GM23338 (cell line): ENCODE results near the gene ADAM11.
"Not testable (repeated sequence)": the region's sequence is repeated elsewhere in the genome, so short reads cannot be mapped to it uniquely, and the experiment has no call there.

ENCODE experiments used
- CREB1 ChIP-seq: fragments of 250-450 bp; sonication (Bioruptor Pico); IDR thresholded peaks from 2 replicates; pipeline ENCODE4 v1.5.0; 2020; ENCODE audit warnings: low read depth, mild to moderate bottlenecking, moderate library complexity
- CTCF ChIP-seq, 2 experiments: fragments of 200-600 bp in 1 of 2; sonication (generic) in 1 of 2; conservative IDR thresholded peaks; 2 replicates each; pipeline versions ENCODE4 v1.5.1 to v1.6.1; 2016 to 2017; ENCODE audit warnings: antibody characterized with exemption in 2 of 2, low read depth in 2 of 2, mild to moderate bottlenecking in 2 of 2, moderate library complexity in 1 of 2
- EZH2 ChIP-seq: fragments of 200-600 bp; sonication (generic); IDR thresholded peaks from one replicate; pipeline ENCODE4 v1.8.0; 2017; ENCODE audit warnings: antibody characterized with exemption, mild to moderate bottlenecking, low read depth; ENCODE audit not compliant: unreplicated experiment
- EZH2phosphoT487 ChIP-seq: fragments of 200-600 bp; sonication (generic); IDR thresholded peaks from one replicate; pipeline ENCODE4 v1.8.1; 2018; ENCODE audit warnings: antibody characterized with exemption; ENCODE audit not compliant: unreplicated experiment
- JUNB ChIP-seq: IDR thresholded peaks from one replicate; pipeline ENCODE4 v1.6.1; 2016; ENCODE audit warnings: antibody characterized with exemption; ENCODE audit not compliant: unreplicated experiment
- NANOG ChIP-seq: IDR thresholded peaks from 2 replicates; pipeline ENCODE4 v1.6.1; 2016; ENCODE audit warnings: antibody characterized with exemption, borderline replicate concordance
- POLR2AphosphoS5 ChIP-seq: IDR thresholded peaks from 2 replicates; pipeline ENCODE4 v1.6.1; 2016; ENCODE audit warnings: antibody characterized with exemption, low read depth
- ZNF462 ChIP-seq: fragments of 250-450 bp; sonication (Bioruptor Pico); IDR thresholded peaks from 2 replicates; pipeline ENCODE4 v1.5.0; 2020; ENCODE audit warnings: mild to moderate bottlenecking, moderate library complexity
- TF ChIP-seq, protein P1 (sequence below): IDR thresholded peaks from one replicate; pipeline ENCODE4 v1.6.1; 2018; ENCODE audit warnings: antibody characterized with exemption; ENCODE audit not compliant: unreplicated experiment

GRCh38 chr17:44818508-44818907 lies 59.7 kb downstream of the ADAM11 start:
- TF ChIP-seq CTCF (conservative IDR thresholded peaks at IDR 0.05; ENCODE audit: low read depth in 2 of 2); POLR2AphosphoS5; JUNB; EZH2; CREB1 (CRISPR knock-in tag); EZH2phosphoT487; NANOG; ZNF462 (CRISPR knock-in tag): not testable (repeated sequence)
- TF ChIP-seq, protein P1, sequence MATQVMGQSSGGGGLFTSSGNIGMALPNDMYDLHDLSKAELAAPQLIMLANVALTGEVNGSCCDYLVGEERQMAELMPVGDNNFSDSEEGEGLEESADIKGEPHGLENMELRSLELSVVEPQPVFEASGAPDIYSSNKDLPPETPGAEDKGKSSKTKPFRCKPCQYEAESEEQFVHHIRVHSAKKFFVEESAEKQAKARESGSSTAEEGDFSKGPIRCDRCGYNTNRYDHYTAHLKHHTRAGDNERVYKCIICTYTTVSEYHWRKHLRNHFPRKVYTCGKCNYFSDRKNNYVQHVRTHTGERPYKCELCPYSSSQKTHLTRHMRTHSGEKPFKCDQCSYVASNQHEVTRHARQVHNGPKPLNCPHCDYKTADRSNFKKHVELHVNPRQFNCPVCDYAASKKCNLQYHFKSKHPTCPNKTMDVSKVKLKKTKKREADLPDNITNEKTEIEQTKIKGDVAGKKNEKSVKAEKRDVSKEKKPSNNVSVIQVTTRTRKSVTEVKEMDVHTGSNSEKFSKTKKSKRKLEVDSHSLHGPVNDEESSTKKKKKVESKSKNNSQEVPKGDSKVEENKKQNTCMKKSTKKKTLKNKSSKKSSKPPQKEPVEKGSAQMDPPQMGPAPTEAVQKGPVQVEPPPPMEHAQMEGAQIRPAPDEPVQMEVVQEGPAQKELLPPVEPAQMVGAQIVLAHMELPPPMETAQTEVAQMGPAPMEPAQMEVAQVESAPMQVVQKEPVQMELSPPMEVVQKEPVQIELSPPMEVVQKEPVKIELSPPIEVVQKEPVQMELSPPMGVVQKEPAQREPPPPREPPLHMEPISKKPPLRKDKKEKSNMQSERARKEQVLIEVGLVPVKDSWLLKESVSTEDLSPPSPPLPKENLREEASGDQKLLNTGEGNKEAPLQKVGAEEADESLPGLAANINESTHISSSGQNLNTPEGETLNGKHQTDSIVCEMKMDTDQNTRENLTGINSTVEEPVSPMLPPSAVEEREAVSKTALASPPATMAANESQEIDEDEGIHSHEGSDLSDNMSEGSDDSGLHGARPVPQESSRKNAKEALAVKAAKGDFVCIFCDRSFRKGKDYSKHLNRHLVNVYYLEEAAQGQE, result not testable (repeated sequence)
